ENCODE results near the gene FKBP15. TPM values are rescaled to one million over a fixed set of nuclear protein-coding genes. Genes with fewer than 3 reads are reported as not detected.

Gene FKBP15
- total RNA-seq, 6 donors from 2014 or later = 36.5 to 72.3 (median 50.0) TPM

- Histone ChIP-seq H3K27ac (peak overlapping the region; percentile 80 to 95 (median 88)), H3K4me1 (peaks cover 29 to 50% (median 42%) of the 10 kb centered on the region in 4 donors), H3K36me3 (peaks cover 0 to 7% (median 0%) of the 10 kb centered on the region in 4 donors), H3K4me3 (peak overlapping the region; percentile 40 to 88 (median 84)), H3K9me3 (no peaks in the 10 kb centered on the region), H3K27me3 (no peaks in the 10 kb centered on the region)
- TF ChIP-seq POLR2A (IDR thresholded peaks at IDR 0.05) = peak in 1 of 4 donors; percentile 14
- TF ChIP-seq POLR2AphosphoS5 (IDR thresholded peaks at IDR 0.05) = no peak
- 14 to 17% methylated on average over 13 to 20 of the region's 20 CpGs for WGBS, 2 donors
- ATAC-seq (ENCODE audit: low FRiP score in 2 of 2) (peak; percentile 22 to 23), DNase-seq (no peak)
Observed at GRCh38 chr9:113221800-113222481, 864 bp upstream of the FKBP15 start.

GRCh38 chr9:113220467-113221002 is 542 bp downstream of the FKBP15 start:
- 7 to 8% methylated on average over 8 to 11 of the region's 11 CpGs for WGBS, 2 donors
- DNase-seq (no peak), ATAC-seq (ENCODE audit: low FRiP score in 2 of 2) (no peak)
- Histone ChIP-seq H3K9me3 (no peaks in the 10 kb centered on the region), H3K36me3 (peaks cover 0 to 7% (median 0%) of the 10 kb centered on the region in 4 donors), H3K4me1 (peaks cover 29 to 53% (median 42%) of the 10 kb centered on the region in 4 donors), H3K27ac (peak overlapping the region; percentile 88 to 95 (median 91)), H3K27me3 (no peaks in the 10 kb centered on the region), H3K4me3 (peak overlapping the region; percentile 83 to 88 (median 84))
- no peak for TF ChIP-seq POLR2A (IDR thresholded peaks at IDR 0.05)
- TF ChIP-seq EP300 (IDR thresholded peaks at IDR 0.05) = no peak
- TF ChIP-seq POLR2AphosphoS5 (IDR thresholded peaks at IDR 0.05) = no peak
- TF ChIP-seq CTCF (IDR thresholded peaks at IDR 0.05) = no peak

- TF ChIP-seq EP300 (IDR thresholded peaks at IDR 0.05) (no peak), POLR2A (IDR thresholded peaks at IDR 0.05) (no peak), POLR2AphosphoS5 (IDR thresholded peaks at IDR 0.05) (no peak), CTCF (IDR thresholded peaks at IDR 0.05) (no peak)
- Histone ChIP-seq H3K27me3 (no peaks in the 10 kb centered on the region), H3K4me3 (peak overlapping the region in 3 of 4 donors; percentile 84 to 88 (median 85)), H3K9me3 (no peaks in the 10 kb centered on the region), H3K4me1 (peaks cover 32 to 57% (median 43%) of the 10 kb centered on the region in 4 donors), H3K36me3 (peaks cover 0 to 4% (median 0%) of the 10 kb centered on the region in 4 donors), H3K27ac (peak overlapping the region; percentile 88 to 95 (median 91))
- 28 to 38% methylated on average over 1 of the region's 1 CpG for WGBS, 2 donors
- no peak for DNase-seq
- no peak for ATAC-seq (ENCODE audit: low FRiP score in 2 of 2)
Observed at GRCh38 chr9:113219969-113220368, 1.1 kb downstream of the FKBP15 start.

GRCh38 chr9:113219186-113219936 is 1.7 kb downstream of the FKBP15 start:
- TF ChIP-seq CTCF (IDR thresholded peaks at IDR 0.05) (no peak), POLR2AphosphoS5 (IDR thresholded peaks at IDR 0.05) (no peak), EP300 (IDR thresholded peaks at IDR 0.05) (no peak), POLR2A (IDR thresholded peaks at IDR 0.05) (no peak)
- Histone ChIP-seq H3K36me3 (no peaks in the 10 kb centered on the region), H3K4me3 (peak overlapping the region in 2 of 4 donors; percentile 84 to 85), H3K9me3 (no peaks in the 10 kb centered on the region), H3K4me1 (peaks cover 37 to 60% (median 45%) of the 10 kb centered on the region in 4 donors), H3K27ac (peak overlapping the region; percentile 88 to 95 (median 91)), H3K27me3 (no peaks in the 10 kb centered on the region)
- ATAC-seq (ENCODE audit: low FRiP score in 2 of 2) (peak in 1 of 2 donors; percentile 18), DNase-seq (no peak)
- 64 to 71% methylated on average over 3 of the region's 3 CpGs for WGBS, 2 donors

GRCh38 chr9:113216406-113216805 is 4.7 kb downstream of the FKBP15 start:
- DNase-seq (no peak), ATAC-seq (ENCODE audit: low FRiP score in 2 of 2) (no peak)
- TF ChIP-seq POLR2AphosphoS5 (IDR thresholded peaks at IDR 0.05) (no peak), POLR2A (IDR thresholded peaks at IDR 0.05) (no peak), CTCF (IDR thresholded peaks at IDR 0.05) (no peak), EP300 (IDR thresholded peaks at IDR 0.05) (no peak)
- H3K27ac ChIP-seq = no peak overlapping the region
- no peak overlapping the region for H3K4me3 ChIP-seq
- WGBS, 2 donors = 87 to 89% methylated on average over 3 of the region's 3 CpGs
- H3K36me3 ChIP-seq = peaks cover 0 to under 1% (median 0%) of the 10 kb centered on the region in 4 donors
- H3K27me3 ChIP-seq = no peaks in the 10 kb centered on the region
- peaks cover 24 to 33% (median 26%) of the 10 kb centered on the region in 4 donors for H3K4me1 ChIP-seq
- H3K9me3 ChIP-seq = no peaks in the 10 kb centered on the region

All from upper lobe of left lung (tissue), 6 donors.